Measurements from ENCODE around the gene SCAP.

DNA sequence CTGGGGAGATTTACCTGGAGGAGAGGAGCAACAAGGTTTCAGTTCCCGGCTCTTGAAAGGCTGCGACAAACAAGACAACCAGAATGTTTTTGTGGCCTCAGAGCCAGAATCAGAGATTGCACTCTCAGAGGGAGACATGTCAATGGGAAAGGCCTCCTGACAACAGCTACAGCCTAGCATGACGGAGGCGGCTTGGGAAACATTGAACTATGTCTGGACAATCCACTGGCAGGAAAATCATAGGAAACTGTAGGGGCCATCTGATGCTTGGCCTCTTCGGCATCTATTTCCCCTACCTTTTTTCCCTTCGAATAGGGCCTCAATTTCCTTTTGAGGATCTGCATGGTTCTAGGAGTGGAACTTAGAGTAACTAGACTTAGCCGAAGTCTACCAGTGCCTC lies 108.1 kb downstream of the SCAP start:
- TF ChIP-seq, protein P1, sequence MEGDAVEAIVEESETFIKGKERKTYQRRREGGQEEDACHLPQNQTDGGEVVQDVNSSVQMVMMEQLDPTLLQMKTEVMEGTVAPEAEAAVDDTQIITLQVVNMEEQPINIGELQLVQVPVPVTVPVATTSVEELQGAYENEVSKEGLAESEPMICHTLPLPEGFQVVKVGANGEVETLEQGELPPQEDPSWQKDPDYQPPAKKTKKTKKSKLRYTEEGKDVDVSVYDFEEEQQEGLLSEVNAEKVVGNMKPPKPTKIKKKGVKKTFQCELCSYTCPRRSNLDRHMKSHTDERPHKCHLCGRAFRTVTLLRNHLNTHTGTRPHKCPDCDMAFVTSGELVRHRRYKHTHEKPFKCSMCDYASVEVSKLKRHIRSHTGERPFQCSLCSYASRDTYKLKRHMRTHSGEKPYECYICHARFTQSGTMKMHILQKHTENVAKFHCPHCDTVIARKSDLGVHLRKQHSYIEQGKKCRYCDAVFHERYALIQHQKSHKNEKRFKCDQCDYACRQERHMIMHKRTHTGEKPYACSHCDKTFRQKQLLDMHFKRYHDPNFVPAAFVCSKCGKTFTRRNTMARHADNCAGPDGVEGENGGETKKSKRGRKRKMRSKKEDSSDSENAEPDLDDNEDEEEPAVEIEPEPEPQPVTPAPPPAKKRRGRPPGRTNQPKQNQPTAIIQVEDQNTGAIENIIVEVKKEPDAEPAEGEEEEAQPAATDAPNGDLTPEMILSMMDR (conservative IDR thresholded peaks at IDR 0.05; ENCODE audit: low read depth, low read length) = no peak
- TF ChIP-seq RCOR1 (IDR thresholded peaks at IDR 0.05; ENCODE audit: insufficient replicate concordance, low read length) (no peak), RAD21 (IDR thresholded peaks at IDR 0.05; ENCODE audit: low read length) (no peak)

Data from IMR-90 (cell line).